Cardiac fibroblast (primary cell): Measurements from ENCODE around the gene PDCD1LG2.

ENCODE experiments used
- DNase-seq, 2 donors: peaks; one replicate each; pipeline versions ENCODE4 v3.0.0 to v3.0.0-alpha.2; 2010; ENCODE audit warnings: low read depth in 2 of 2
- H3K4me3 ChIP-seq, 2 donors: replicated peaks in 1 of 2; 1 replicate in 1 of 2; 2 replicates in 1 of 2; pipeline ENCODE4 v1.5.1; 2011; ENCODE audit warnings: low read depth in 2 of 2, low read length in 2 of 2, mild to moderate bottlenecking in 2 of 2, moderate library complexity in 1 of 2
- CTCF ChIP-seq: IDR thresholded peaks from one replicate; pipeline ENCODE4 v1.5.1; 2011; ENCODE audit warnings: low read depth, mild to moderate bottlenecking, low read length, inconsistent platforms

PDCD1LG2 gene

GRCh38 chr9:5510989-5511388 lies 658 bp downstream of the PDCD1LG2 start:
- peak overlapping the region; percentile 30 to 59 for H3K4me3 ChIP-seq
- no peak for DNase-seq
- no peak for TF ChIP-seq CTCF

GRCh38 chr9:5511476-5511875 lies 1.1 kb downstream of the PDCD1LG2 start:
- H3K4me3 ChIP-seq: peak overlapping the region; percentile 30 to 59
- TF ChIP-seq CTCF: no peak

GRCh38 chr9:5511935-5512580 lies 1.7 kb downstream of the PDCD1LG2 start:
- DNase-seq: peak in 1 of 2 donors; percentile 25
- TF ChIP-seq CTCF: no peak
- H3K4me3 ChIP-seq: peak overlapping the region; percentile 30 to 59

More at GRCh38 chr9:5511476-5511875, 1.1 kb downstream of the PDCD1LG2 start:
- DNase-seq: peak in 1 of 2 donors; percentile 17

- peak overlapping the region in 1 of 2 donors; percentile 59 for H3K4me3 ChIP-seq
- TF ChIP-seq CTCF: no peak
- no peak for DNase-seq
These were observed 2.5 kb downstream of the PDCD1LG2 start for GRCh38 chr9:5512658-5513452.

DNA sequence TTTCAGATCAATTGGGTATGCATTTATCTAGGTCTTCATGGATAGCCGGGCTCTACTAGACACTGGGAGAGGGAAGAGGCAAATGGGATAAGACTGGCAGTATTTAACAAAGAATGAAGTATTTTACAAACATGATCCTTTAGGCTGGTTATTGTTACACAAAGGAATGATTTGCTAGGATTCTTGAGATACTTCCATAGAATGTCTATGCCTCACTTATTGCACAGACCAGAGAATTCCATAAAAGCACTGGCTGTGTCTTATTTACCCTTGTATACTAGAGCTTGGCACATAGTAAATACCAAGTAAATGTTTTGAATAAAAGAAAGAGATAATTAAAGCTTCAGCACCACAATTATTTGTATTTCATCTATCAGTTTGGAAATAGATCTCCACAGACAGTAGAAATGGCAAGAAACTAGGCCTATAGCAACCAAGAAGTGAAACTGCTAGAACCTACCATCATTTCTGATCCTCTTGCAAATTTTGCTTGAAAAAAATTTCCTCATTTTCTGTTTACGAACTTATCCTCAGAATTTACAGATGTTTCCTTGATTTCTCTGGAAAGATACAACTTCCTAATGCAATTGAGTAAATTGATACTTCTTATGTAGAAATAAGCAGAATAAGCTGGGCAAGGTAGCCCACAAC lies 3.8 kb downstream of the PDCD1LG2 start:
- H3K4me3 ChIP-seq: no peak overlapping the region
- no peak for DNase-seq
- TF ChIP-seq CTCF: no peak

- H3K4me3 ChIP-seq: no peak overlapping the region
- no peak for TF ChIP-seq CTCF
- DNase-seq: no peak
These were observed 4.4 kb downstream of the PDCD1LG2 start for GRCh38 chr9:5514617-5515260.
